Endothelial cell of umbilical vein (primary cell): ENCODE results near the gene FZD1. TPM values are rescaled to one million over a fixed set of nuclear protein-coding genes. Genes with fewer than 3 reads are reported as not detected.

Experiments
- BruUV-seq: library from RNA; stranded (reverse); fragments of 400-500 nt; replicated peaks from 2 replicates; lab custom pipeline; 2021; lab: Mats Ljungman, UMichigan
- CTCF ChIA-PET: fragments of 300-600, 350-600 bp; sonication (Branson Sonifier 250); formaldehyde crosslinking; loops from one replicate; lab custom pipeline; 2021; ENCODE audit warnings: antibody characterized with exemption, inconsistent platforms; lab: Charles Lee
- POLR2A ChIA-PET: fragments of 300-600, 350-600 bp; sonication (Branson Sonifier 250); formaldehyde crosslinking; loops from one replicate; lab custom pipeline; 2021; ENCODE audit warnings: antibody characterized with exemption, inconsistent platforms; lab: Charles Lee
- DNase-seq: peaks from one replicate; pipeline ENCODE4 v3.0.0-alpha.2; 2011; ENCODE audit warnings: low read depth, low spot score
- FAIRE-seq: peaks from 2 replicates; lab custom pipeline; 2011; peaks lifted over from hg19 to GRCh38; lab: Jason Lieb, UNC
- H2AFZ ChIP-seq: 2 replicates; pipeline ENCODE4 v1.6.0; 2012; ENCODE audit warnings: low read depth, low read length, control low read depth, inconsistent platforms
- H3K27ac ChIP-seq: 2 replicates; pipeline ENCODE4 v1.5.1; 2011; ENCODE audit warnings: low read depth, mild to moderate bottlenecking, control low read depth, low read length, moderate library complexity; ENCODE audit not compliant: insufficient read depth
- H3K27me3 ChIP-seq, 2 experiments: 2 replicates each; pipeline versions ENCODE4 v1.6.0 to v1.6.1; 2011; ENCODE audit warnings: low read length in 2 of 2, mixed read lengths in 1 of 2; ENCODE audit not compliant: control insufficient read depth in 2 of 2, insufficient read depth in 2 of 2
- H3K36me3 ChIP-seq, 2 experiments: 2 replicates in 1 of 2; 3 replicates in 1 of 2; pipeline ENCODE4 v1.5.1; 2011; ENCODE audit warnings: low read length in 2 of 2, mild to moderate bottlenecking in 1 of 2, moderate library complexity in 1 of 2; ENCODE audit not compliant: control insufficient read depth in 2 of 2, insufficient read depth in 2 of 2; ENCODE audit errors: extremely low read depth in 1 of 2
- H3K4me1 ChIP-seq: 3 replicates; pipeline ENCODE4 v1.5.1; 2011; ENCODE audit warnings: mild to moderate bottlenecking, low read length; ENCODE audit not compliant: control insufficient read depth, insufficient read depth; ENCODE audit errors: extremely low read depth
- H3K4me2 ChIP-seq: 2 replicates; pipeline ENCODE4 v1.6.1; 2011; ENCODE audit warnings: low read length, control low read depth, mixed read lengths; ENCODE audit not compliant: insufficient read depth
- H3K4me3 ChIP-seq, 3 experiments: fragments of 200-600 bp in 1 of 3; sonication (generic), shearing (Covaris generic) in 1 of 3; replicated peaks in 1 of 3; 2 replicates each; pipeline ENCODE4 v1.5.1; 2011 to 2016; ENCODE audit warnings: control low read depth in 3 of 3, low read length in 3 of 3, mild to moderate bottlenecking in 2 of 3, inconsistent platforms in 1 of 3, low read depth in 1 of 3, moderate library complexity in 1 of 3; ENCODE audit not compliant: insufficient read depth in 1 of 3
- H3K79me2 ChIP-seq: 2 replicates; pipeline ENCODE4 v1.6.0; 2012; ENCODE audit warnings: low read length, inconsistent platforms; ENCODE audit not compliant: control insufficient read depth, insufficient read depth
- H3K9ac ChIP-seq: replicated peaks from 2 replicates; pipeline ENCODE3; 2011; ENCODE audit warnings: low read length, control low read depth; ENCODE audit not compliant: insufficient read depth; ENCODE audit errors: extremely low read depth
- H3K9me1 ChIP-seq: replicated peaks from 3 replicates; pipeline ENCODE4 v1.6.0; 2011; ENCODE audit warnings: mild to moderate bottlenecking, low read length; ENCODE audit not compliant: control insufficient read depth, insufficient read depth; ENCODE audit errors: extremely low read depth
- H3K9me3 ChIP-seq: replicated peaks from 2 replicates; pipeline ENCODE4 v1.5.1; 2012; ENCODE audit warnings: low read length, inconsistent platforms; ENCODE audit not compliant: control insufficient read depth, insufficient read depth
- H4K20me1 ChIP-seq: replicated peaks from 2 replicates; pipeline ENCODE3; 2011; ENCODE audit warnings: mild to moderate bottlenecking, low read length; ENCODE audit not compliant: control insufficient read depth, insufficient read depth; ENCODE audit errors: extremely low read depth
- EZH2 ChIP-seq: IDR thresholded peaks from 2 replicates; pipeline ENCODE4 v1.6.1; 2012; ENCODE audit warnings: borderline replicate concordance, low read depth, mild to moderate bottlenecking, moderate library complexity, low read length, inconsistent platforms; ENCODE audit not compliant: severe bottlenecking
- FOS ChIP-seq: IDR thresholded peaks from 2 replicates; pipeline ENCODE4 v1.6.1; 2011; ENCODE audit warnings: mild to moderate bottlenecking, low read length, moderate library complexity, borderline replicate concordance; ENCODE audit not compliant: insufficient read depth
- JUN ChIP-seq: IDR thresholded peaks from 2 replicates; pipeline ENCODE4 v1.6.1; 2011; ENCODE audit warnings: borderline replicate concordance, low read depth; ENCODE audit not compliant: insufficient read length, insufficient read depth
- MYC ChIP-seq: IDR thresholded peaks from one replicate; pipeline ENCODE4 v1.6.1; 2011; ENCODE audit warnings: mild to moderate bottlenecking, low read depth, low read length
- POLR2AphosphoS5 ChIP-seq: IDR thresholded peaks from 2 replicates; pipeline ENCODE4 v1.6.1; 2012; ENCODE audit warnings: low read depth, mild to moderate bottlenecking, control low read depth, low read length, moderate library complexity; ENCODE audit not compliant: insufficient read depth
- dilution Hi-C: fragments of 300-500 bp; cut with MboI; formaldehyde crosslinking; loops from one replicate; pipeline ENCODE4 v1.15.0; 2019; ENCODE audit warnings: low sequenced_read_pairs; ENCODE audit not compliant: extremely low pct_ligation_motif_present
- intact Hi-C: fragments of 100-400 bp; cut with micrococcal nuclease; formaldehyde crosslinking; loops from one replicate; pipeline ENCODE4 v1.10.0; 2022
- polyA plus RNA-seq, 4 experiments: library from polyadenylated mRNA; depleted of rRNA in 3 of 4; stranded (reverse) in 3 of 4; unstranded in 1 of 4; fragments of >200 nt; gene quantifications; 2 replicates each; pipeline versions ENCODE4 v1.2.1 to v1.2.3, GENCODE V29; 2011 to 2012; ENCODE audit warnings: missing spikeins in 1 of 4
- total RNA-seq: library from RNA; stranded (reverse); gene quantifications from 2 replicates; pipeline ENCODE4 v1.2.3, GENCODE V29; 2021
- TF ChIP-seq, protein P1 (sequence below), 2 donors: IDR thresholded peaks; 1 replicate in 1 of 2; 2 replicates in 1 of 2; pipeline ENCODE4 v1.5.1; 2011; ENCODE audit warnings: low read length in 2 of 2, mild to moderate bottlenecking in 2 of 2, moderate library complexity in 2 of 2, control low read depth in 1 of 2, inconsistent platforms in 1 of 2, low read depth in 1 of 2; ENCODE audit not compliant: insufficient read depth in 1 of 2; ENCODE audit errors: extremely low read depth in 1 of 2

The FZD1 gene
- total and polyA plus RNA-seq, 2 donors (not counting 3 experiments of a cell fraction or from before 2014, with no cell fraction given) = 2.4 to 3.4 TPM

DNA sequence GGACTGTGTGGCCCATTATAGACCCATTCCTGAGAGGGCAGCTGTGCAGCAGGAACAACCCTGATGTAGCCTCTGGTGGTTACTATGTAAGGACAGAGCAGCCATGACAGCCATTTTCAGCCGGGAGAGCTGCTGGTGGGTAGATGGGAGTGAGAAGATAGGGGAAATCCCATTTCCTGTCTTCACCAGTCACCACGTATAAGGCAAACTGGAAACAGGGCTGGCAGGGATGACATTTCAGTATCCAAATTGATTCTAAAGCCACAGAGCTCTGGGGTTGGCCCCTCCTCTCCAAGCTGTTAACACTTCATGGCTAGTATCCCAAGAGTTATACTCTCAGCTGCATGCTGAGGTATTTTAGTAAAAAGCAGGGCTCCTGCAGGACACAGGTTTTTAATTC, 15.2 kb upstream of the FZD1 start:
- TF ChIP-seq FOS (no peak), EZH2 (no peak), MYC (no peak), POLR2AphosphoS5 (no peak), JUN (no peak)
- TF ChIP-seq, protein P1, sequence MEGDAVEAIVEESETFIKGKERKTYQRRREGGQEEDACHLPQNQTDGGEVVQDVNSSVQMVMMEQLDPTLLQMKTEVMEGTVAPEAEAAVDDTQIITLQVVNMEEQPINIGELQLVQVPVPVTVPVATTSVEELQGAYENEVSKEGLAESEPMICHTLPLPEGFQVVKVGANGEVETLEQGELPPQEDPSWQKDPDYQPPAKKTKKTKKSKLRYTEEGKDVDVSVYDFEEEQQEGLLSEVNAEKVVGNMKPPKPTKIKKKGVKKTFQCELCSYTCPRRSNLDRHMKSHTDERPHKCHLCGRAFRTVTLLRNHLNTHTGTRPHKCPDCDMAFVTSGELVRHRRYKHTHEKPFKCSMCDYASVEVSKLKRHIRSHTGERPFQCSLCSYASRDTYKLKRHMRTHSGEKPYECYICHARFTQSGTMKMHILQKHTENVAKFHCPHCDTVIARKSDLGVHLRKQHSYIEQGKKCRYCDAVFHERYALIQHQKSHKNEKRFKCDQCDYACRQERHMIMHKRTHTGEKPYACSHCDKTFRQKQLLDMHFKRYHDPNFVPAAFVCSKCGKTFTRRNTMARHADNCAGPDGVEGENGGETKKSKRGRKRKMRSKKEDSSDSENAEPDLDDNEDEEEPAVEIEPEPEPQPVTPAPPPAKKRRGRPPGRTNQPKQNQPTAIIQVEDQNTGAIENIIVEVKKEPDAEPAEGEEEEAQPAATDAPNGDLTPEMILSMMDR (IDR thresholded peaks at IDR 0.05; ENCODE audit: extremely low read depth in 1 of 2, insufficient read depth in 1 of 2, low read depth in 1 of 2, low read length in 2 of 2) = no peak
- no peaks in the 10 kb centered on the region for H3K9me3 ChIP-seq
- H3K27ac ChIP-seq = no peak overlapping the region
- H2AFZ ChIP-seq = no peak overlapping the region
- H3K27me3 ChIP-seq = peaks cover 0 to 7% of the 10 kb centered on the region in 2 experiments
- dilution Hi-C loops (no loop called here), intact Hi-C loops (no loop called here)
- no peaks in the 10 kb centered on the region for H3K4me1 ChIP-seq
- no peak overlapping the region for H3K9ac ChIP-seq
- H3K36me3 ChIP-seq = no peaks in the 10 kb centered on the region
- ChIA-PET POLR2A (no interaction called here), CTCF (interaction anchor here (1.1 to 1.7 kb wide), 2 partner anchors 9 to 21 kb away, joined by 4 to 10 read pairs; no protein-coding TSS in a partner anchor)
- no peak for DNase-seq
- no peak overlapping the region for H3K4me2 ChIP-seq
- no peaks in the 10 kb centered on the region for H4K20me1 ChIP-seq
- no peak for FAIRE-seq
- H3K4me3 ChIP-seq = no peak overlapping the region
- no TSS peak for BruUV-seq
- H3K79me2 ChIP-seq = no peaks in the 10 kb centered on the region
- no peaks in the 10 kb centered on the region for H3K9me1 ChIP-seq
